HCT116 (cell line): ENCODE measurements around the gene TMEM54. TPM values are rescaled to one million over a fixed set of nuclear protein-coding genes. Genes with fewer than 3 reads are reported as not detected.

ENCODE experiments used
- ATAC-seq: fragments of 200-7000 bp; cut with Tn5 transposase; 2 replicates; pipeline ENCODE4 v1.9.1; 2020; ENCODE audit warnings: mild to moderate bottlenecking, moderate library complexity
- BruUV-seq: library from RNA; stranded (reverse); fragments of 400-500 nt; replicated peaks from 2 replicates; lab custom pipeline; 2021; lab: Mats Ljungman, UMichigan
- CTCF ChIA-PET: fragments of 300-600 bp; sonication (Branson Sonifier 250); formaldehyde crosslinking; loops from one replicate; lab custom pipeline; 2021; ENCODE audit warnings: antibody characterized with exemption; lab: Charles Lee
- POLR2A ChIA-PET: fragments of 300-600, 350-600 bp; sonication (Branson Sonifier 250); formaldehyde crosslinking; loops from one replicate; lab custom pipeline; 2021; ENCODE audit warnings: antibody characterized with exemption; lab: Charles Lee
- RAD21 ChIA-PET, 2 experiments: fragments of 300-600 bp; sonication (Branson Sonifier 250); formaldehyde crosslinking; loops; one replicate each; lab custom pipeline; 2023; ENCODE audit warnings: low total read pairs in 2 of 2; ENCODE audit not compliant: uncharacterized antibody in 2 of 2, unreplicated experiment in 2 of 2, low non-redundant PET in 1 of 2; lab: Charles Lee
- DNase-seq: peaks from one replicate; pipeline ENCODE4 v3.0.0-alpha.2; 2010; ENCODE audit warnings: low read depth, low spot score
- H2AFZ ChIP-seq: fragments of 200-600 bp; shearing (Covaris generic), sonication (generic); 2 replicates; pipeline ENCODE4 v1.6.1; 2017; ENCODE audit warnings: low read depth, mixed run types, mixed read lengths, antibody characterized with exemption, low read length; ENCODE audit not compliant: poor library complexity, severe bottlenecking
- H3K27ac ChIP-seq: 2 replicates; pipeline ENCODE4 v1.5.1; 2012; ENCODE audit warnings: low read depth, low read length
- H3K27me3 ChIP-seq: fragments of 200-600 bp; sonication (generic); 2 replicates; pipeline ENCODE4 v1.6.1; 2016; ENCODE audit warnings: mixed run types, low read length, mixed read lengths; ENCODE audit not compliant: insufficient read depth
- H3K36me3 ChIP-seq, 2 experiments: fragments of 200-500 bp in 1 of 2; fragments of 200-600 bp in 1 of 2; sonication (Bioruptor generic) in 1 of 2; sonication (generic) in 1 of 2; 2 replicates each; pipeline versions ENCODE4 v1.5.1 to v1.6.1; 2014 to 2016; ENCODE audit warnings: low read length in 2 of 2, inconsistent platforms in 1 of 2, mixed read lengths in 1 of 2, mixed run types in 1 of 2; ENCODE audit not compliant: insufficient read depth in 2 of 2, control insufficient read depth in 1 of 2
- H3K4me1 ChIP-seq, 2 experiments: fragments of 200-600 bp in 1 of 2; sonication (generic) in 1 of 2; 2 replicates each; pipeline versions ENCODE4 v1.5.1 to v1.6.1; 2012 to 2017; ENCODE audit warnings: low read length in 2 of 2, inconsistent platforms in 1 of 2, mild to moderate bottlenecking in 1 of 2, mixed read lengths in 1 of 2, mixed run types in 1 of 2, moderate library complexity in 1 of 2; ENCODE audit not compliant: insufficient read depth in 2 of 2, control insufficient read depth in 1 of 2
- H3K4me2 ChIP-seq: fragments of 200-600 bp; sonication (generic); 2 replicates; pipeline ENCODE4 v1.6.1; 2017; ENCODE audit warnings: mixed run types, low read length, mixed read lengths
- H3K4me3 ChIP-seq, 2 experiments: fragments of 200-600 bp in 1 of 2; sonication (generic) in 1 of 2; replicated peaks in 1 of 2; 2 replicates each; pipeline ENCODE4 v1.5.1; 2011 to 2016; ENCODE audit warnings: low read length in 2 of 2, control low read depth in 1 of 2, low read depth in 1 of 2, mild to moderate bottlenecking in 1 of 2, mixed read lengths in 1 of 2, mixed run types in 1 of 2
- H3K79me2 ChIP-seq: fragments of 200-600 bp; sonication (generic); 2 replicates; pipeline ENCODE4 v1.6.1; 2017; ENCODE audit warnings: mild to moderate bottlenecking, mixed run types, low read length, moderate library complexity, mixed read lengths; ENCODE audit not compliant: insufficient read depth
- H3K9ac ChIP-seq: fragments of 200-600 bp; sonication (generic); 2 replicates; pipeline ENCODE4 v1.6.1; 2016; ENCODE audit warnings: low read length, mixed read lengths
- H3K9me2 ChIP-seq: fragments of 200-600 bp; sonication (generic), shearing (Covaris generic); 2 replicates; pipeline ENCODE4 v1.6.1; 2017; ENCODE audit warnings: mixed run types, mild to moderate bottlenecking, moderate library complexity; ENCODE audit not compliant: insufficient read depth
- H3K9me3 ChIP-seq, 2 experiments: fragments of 200-500 bp in 1 of 2; fragments of 200-600 bp in 1 of 2; sonication (Bioruptor generic) in 1 of 2; sonication (generic) in 1 of 2; 2 replicates each; pipeline ENCODE4 v1.6.1; 2014 to 2017; ENCODE audit warnings: low read length in 2 of 2, mixed read lengths in 2 of 2, inconsistent platforms in 1 of 2, low read depth in 1 of 2, mild to moderate bottlenecking in 1 of 2, mixed run types in 1 of 2, moderate library complexity in 1 of 2; ENCODE audit not compliant: control insufficient read depth in 1 of 2, insufficient read depth in 1 of 2
- H4K20me1 ChIP-seq: fragments of 200-600 bp; sonication (generic), shearing (Covaris generic); 2 replicates; pipeline ENCODE4 v1.6.1; 2017; ENCODE audit warnings: mixed run types, mild to moderate bottlenecking, moderate library complexity; ENCODE audit not compliant: insufficient read depth
- CBX3 ChIP-seq: IDR thresholded peaks from 2 replicates; pipeline ENCODE4 v1.6.1; 2012; ENCODE audit warnings: low read depth
- CEBPB ChIP-seq: IDR thresholded peaks from 2 replicates; pipeline ENCODE4 v1.6.1; 2012; ENCODE audit warnings: low read depth
- EGR1 ChIP-seq: IDR thresholded peaks from 2 replicates; pipeline ENCODE4 v1.6.1; 2012; ENCODE audit warnings: low read depth
- ELF1 ChIP-seq: IDR thresholded peaks from 2 replicates; pipeline ENCODE4 v1.6.1; 2012; ENCODE audit warnings: low read depth, borderline replicate concordance
- EZH2 ChIP-seq: fragments of 200-600 bp; sonication (generic); IDR thresholded peaks from 2 replicates; pipeline ENCODE4 v1.6.1; 2017; ENCODE audit warnings: antibody characterized with exemption, mixed run types
- EZH2phosphoT487 ChIP-seq: fragments of 200-600 bp; IDR thresholded peaks from 2 replicates; pipeline ENCODE4 v1.6.1; 2018; ENCODE audit warnings: antibody characterized with exemption, borderline replicate concordance
- JUND ChIP-seq: IDR thresholded peaks from 2 replicates; pipeline ENCODE4 v1.6.1; 2012
- POLR2A ChIP-seq: IDR thresholded peaks from 2 replicates; pipeline ENCODE4 v1.7.0; 2011; ENCODE audit warnings: borderline replicate concordance; ENCODE audit not compliant: insufficient read depth, insufficient read length; ENCODE audit errors: extremely low read depth
- POLR2AphosphoS5 ChIP-seq: IDR thresholded peaks from 2 replicates; pipeline ENCODE4 v1.6.1; 2011; ENCODE audit warnings: mild to moderate bottlenecking, low read depth, low read length, moderate library complexity
- SIN3A ChIP-seq: IDR thresholded peaks from 2 replicates; pipeline ENCODE4 v1.6.1; 2012; ENCODE audit warnings: low read depth
- SP1 ChIP-seq: IDR thresholded peaks from 2 replicates; pipeline ENCODE4 v1.6.1; 2012; ENCODE audit warnings: low read depth
- SRF ChIP-seq: IDR thresholded peaks from 2 replicates; pipeline ENCODE4 v1.6.1; 2012; ENCODE audit warnings: low read depth
- YY1 ChIP-seq: IDR thresholded peaks from 2 replicates; pipeline ENCODE4 v1.6.1; 2011; ENCODE audit warnings: low read length, low read depth, moderate library complexity, mild to moderate bottlenecking; ENCODE audit not compliant: insufficient replicate concordance; ENCODE audit errors: extremely low read depth
- ZFX ChIP-seq: fragments of 450-650 bp; IDR thresholded peaks from 2 replicates; pipeline ENCODE4 v1.6.1; 2017
- intact Hi-C: fragments of 100-400 bp; cut with micrococcal nuclease; formaldehyde crosslinking; loops from 2 replicates; pipeline ENCODE4 v1.10.0; 2022
- total RNA-seq: library from RNA; stranded (reverse); gene quantifications from one replicate; pipeline ENCODE4 v1.2.1, GENCODE V29; 2021; ENCODE audit not compliant: unreplicated experiment
- TF ChIP-seq, protein P1 (sequence below): IDR thresholded peaks from 2 replicates; pipeline ENCODE4 v1.6.1; 2012
- TF ChIP-seq, protein P2 (sequence below): IDR thresholded peaks from 2 replicates; pipeline ENCODE4 v1.6.1; 2012; ENCODE audit warnings: low read depth

TMEM54 gene
- total RNA-seq, 1 experiment from 2014 or later, result 121 TPM

DNA sequence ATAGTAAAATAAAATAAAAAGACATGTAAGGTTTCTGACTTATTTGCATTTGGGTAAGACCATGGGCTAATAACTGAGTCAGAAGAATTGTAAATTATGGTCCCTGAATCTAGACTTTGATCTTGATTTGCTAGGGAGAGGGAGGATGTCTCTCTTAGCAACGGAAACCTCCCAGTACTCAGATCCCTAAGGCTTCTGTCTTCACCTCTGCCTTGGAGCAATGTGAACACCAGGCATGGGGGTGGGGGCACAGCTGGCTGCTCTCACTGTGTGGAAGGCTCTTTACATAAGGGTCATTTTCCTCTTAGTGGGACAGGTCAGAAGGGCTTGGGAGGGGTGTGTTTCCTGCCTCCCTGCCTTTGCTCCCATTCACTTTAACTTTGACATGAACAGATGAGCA, 17.0 kb upstream of the TMEM54 start:
- Histone ChIP-seq H3K4me2 (no peak overlapping the region), H3K27ac (no peak overlapping the region), H4K20me1 (no peaks in the 10 kb centered on the region), H3K27me3 (no peaks in the 10 kb centered on the region), H3K9me2 (no peaks in the 10 kb centered on the region), H3K4me3 (no peak overlapping the region), H3K9ac (no peak overlapping the region), H3K4me1 (no peaks in the 10 kb centered on the region), H3K9me3 (no peaks in the 10 kb centered on the region), H3K79me2 (no peaks in the 10 kb centered on the region), H3K36me3 (no peaks in the 10 kb centered on the region), H2AFZ (no peak overlapping the region)
- ChIA-PET RAD21 (no interaction called here), POLR2A (no interaction called here), CTCF (no interaction called here)
- no TSS peak for BruUV-seq
- no peak for ATAC-seq
- DNase-seq, result no peak
- intact Hi-C loops, result no loop called here
- TF ChIP-seq CBX3, result no peak
- TF ChIP-seq, protein P1, sequence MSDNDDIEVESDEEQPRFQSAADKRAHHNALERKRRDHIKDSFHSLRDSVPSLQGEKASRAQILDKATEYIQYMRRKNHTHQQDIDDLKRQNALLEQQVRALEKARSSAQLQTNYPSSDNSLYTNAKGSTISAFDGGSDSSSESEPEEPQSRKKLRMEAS, result no peak
- TF ChIP-seq EZH2, result no peak
- TF ChIP-seq SIN3A, result no peak
- TF ChIP-seq CEBPB, result no peak
- TF ChIP-seq EZH2phosphoT487, result no peak
- TF ChIP-seq ZFX, result no peak
- no peak for TF ChIP-seq POLR2A
- TF ChIP-seq POLR2AphosphoS5, result no peak
- TF ChIP-seq SRF, result no peak
- TF ChIP-seq EGR1, result no peak
- TF ChIP-seq, protein P2, sequence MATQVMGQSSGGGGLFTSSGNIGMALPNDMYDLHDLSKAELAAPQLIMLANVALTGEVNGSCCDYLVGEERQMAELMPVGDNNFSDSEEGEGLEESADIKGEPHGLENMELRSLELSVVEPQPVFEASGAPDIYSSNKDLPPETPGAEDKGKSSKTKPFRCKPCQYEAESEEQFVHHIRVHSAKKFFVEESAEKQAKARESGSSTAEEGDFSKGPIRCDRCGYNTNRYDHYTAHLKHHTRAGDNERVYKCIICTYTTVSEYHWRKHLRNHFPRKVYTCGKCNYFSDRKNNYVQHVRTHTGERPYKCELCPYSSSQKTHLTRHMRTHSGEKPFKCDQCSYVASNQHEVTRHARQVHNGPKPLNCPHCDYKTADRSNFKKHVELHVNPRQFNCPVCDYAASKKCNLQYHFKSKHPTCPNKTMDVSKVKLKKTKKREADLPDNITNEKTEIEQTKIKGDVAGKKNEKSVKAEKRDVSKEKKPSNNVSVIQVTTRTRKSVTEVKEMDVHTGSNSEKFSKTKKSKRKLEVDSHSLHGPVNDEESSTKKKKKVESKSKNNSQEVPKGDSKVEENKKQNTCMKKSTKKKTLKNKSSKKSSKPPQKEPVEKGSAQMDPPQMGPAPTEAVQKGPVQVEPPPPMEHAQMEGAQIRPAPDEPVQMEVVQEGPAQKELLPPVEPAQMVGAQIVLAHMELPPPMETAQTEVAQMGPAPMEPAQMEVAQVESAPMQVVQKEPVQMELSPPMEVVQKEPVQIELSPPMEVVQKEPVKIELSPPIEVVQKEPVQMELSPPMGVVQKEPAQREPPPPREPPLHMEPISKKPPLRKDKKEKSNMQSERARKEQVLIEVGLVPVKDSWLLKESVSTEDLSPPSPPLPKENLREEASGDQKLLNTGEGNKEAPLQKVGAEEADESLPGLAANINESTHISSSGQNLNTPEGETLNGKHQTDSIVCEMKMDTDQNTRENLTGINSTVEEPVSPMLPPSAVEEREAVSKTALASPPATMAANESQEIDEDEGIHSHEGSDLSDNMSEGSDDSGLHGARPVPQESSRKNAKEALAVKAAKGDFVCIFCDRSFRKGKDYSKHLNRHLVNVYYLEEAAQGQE, result no peak
- TF ChIP-seq JUND, result no peak
- no peak for TF ChIP-seq YY1
- no peak for TF ChIP-seq ELF1
- TF ChIP-seq SP1, result no peak
